WTC11 (cell line): Measurements from ENCODE around the gene OR5A1.

ENCODE experiments used
- TF ChIP-seq, protein P1 (sequence below): fragments of 200-600 bp; IDR thresholded peaks from 2 replicates; pipeline ENCODE4 v1.8.0; 2022; ENCODE audit warnings: antibody characterized with exemption
- TF ChIP-seq, protein P2 (sequence below): sonication (generic); formaldehyde crosslinking; conservative IDR thresholded peaks from 2 replicates; pipeline ENCODE4 v1.8.1; 2022; ENCODE audit warnings: mild to moderate bottlenecking, missing genetic modification reagents

DNA sequence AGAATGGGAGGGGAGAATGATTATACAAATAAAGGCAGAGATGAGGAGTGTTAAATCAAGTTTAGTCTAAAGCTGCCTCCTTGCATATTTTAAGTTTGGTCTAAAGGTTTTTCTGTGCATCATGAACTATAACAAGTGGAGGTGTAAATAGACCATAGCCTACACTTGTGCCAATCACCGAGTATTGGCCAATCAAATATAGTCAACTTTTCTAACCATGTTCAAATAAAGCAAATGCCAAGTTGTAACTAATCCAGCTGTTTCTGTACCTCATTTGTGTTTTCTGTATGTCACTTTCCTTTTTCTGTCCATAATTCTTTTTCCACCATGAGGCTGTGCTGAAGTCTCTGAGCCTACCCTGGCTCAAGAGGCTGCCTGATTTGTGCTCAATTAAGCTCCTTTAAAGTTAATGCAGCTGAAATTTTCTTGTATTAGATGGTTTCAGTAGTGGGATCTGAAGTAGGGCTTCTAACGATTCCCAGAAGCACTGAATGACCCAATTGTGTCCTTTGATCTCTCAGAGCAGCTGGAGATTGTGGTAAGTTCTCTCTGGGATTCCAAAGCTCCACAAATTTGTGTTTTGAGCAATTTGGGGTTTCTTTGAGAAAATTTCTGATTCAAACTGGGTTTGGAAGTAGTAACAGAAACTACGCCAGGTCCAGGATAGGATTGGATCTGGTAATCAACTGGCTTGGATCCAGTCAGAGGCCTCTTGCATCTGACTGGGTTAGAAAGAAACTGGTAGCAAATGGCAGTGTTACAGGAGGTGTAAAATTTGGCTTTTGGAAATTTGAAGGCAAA lies 35.6 kb upstream of the OR5A1 start:
- TF ChIP-seq, protein P1, sequence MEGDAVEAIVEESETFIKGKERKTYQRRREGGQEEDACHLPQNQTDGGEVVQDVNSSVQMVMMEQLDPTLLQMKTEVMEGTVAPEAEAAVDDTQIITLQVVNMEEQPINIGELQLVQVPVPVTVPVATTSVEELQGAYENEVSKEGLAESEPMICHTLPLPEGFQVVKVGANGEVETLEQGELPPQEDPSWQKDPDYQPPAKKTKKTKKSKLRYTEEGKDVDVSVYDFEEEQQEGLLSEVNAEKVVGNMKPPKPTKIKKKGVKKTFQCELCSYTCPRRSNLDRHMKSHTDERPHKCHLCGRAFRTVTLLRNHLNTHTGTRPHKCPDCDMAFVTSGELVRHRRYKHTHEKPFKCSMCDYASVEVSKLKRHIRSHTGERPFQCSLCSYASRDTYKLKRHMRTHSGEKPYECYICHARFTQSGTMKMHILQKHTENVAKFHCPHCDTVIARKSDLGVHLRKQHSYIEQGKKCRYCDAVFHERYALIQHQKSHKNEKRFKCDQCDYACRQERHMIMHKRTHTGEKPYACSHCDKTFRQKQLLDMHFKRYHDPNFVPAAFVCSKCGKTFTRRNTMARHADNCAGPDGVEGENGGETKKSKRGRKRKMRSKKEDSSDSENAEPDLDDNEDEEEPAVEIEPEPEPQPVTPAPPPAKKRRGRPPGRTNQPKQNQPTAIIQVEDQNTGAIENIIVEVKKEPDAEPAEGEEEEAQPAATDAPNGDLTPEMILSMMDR, result no peak
- TF ChIP-seq, protein P2, sequence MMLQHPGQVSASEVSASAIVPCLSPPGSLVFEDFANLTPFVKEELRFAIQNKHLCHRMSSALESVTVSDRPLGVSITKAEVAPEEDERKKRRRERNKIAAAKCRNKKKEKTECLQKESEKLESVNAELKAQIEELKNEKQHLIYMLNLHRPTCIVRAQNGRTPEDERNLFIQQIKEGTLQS (CRISPR knock-in tag), result no peak
